Omental fat pad (tissue), 4 donors: ENCODE data around the gene RANBP1. TPM values are rescaled to one million over a fixed set of nuclear protein-coding genes. Genes with fewer than 3 reads are reported as not detected.

ENCODE experiments used
- ATAC-seq: fragments of 150-250 bp; one replicate; pipeline ENCODE4 v1.9.1; 2016; ENCODE audit warnings: mild to moderate bottlenecking, moderate library complexity; ENCODE audit not compliant: low FRiP score
- DNase-seq: peaks from one replicate; pipeline ENCODE4 v3.0.0-alpha.2; 2019; ENCODE audit warnings: low spot score
- CTCF ChIP-seq, 3 donors: fragments of 450-650 bp; IDR thresholded peaks; one replicate each; pipeline ENCODE4 v1.5.1; 2016 to 2017; ENCODE audit warnings: antibody characterized with exemption in 3 of 3, mild to moderate bottlenecking in 3 of 3, moderate library complexity in 2 of 3
- total RNA-seq, 4 donors: library from RNA; depleted of rRNA; stranded (reverse); fragments of >200 nt; gene quantifications; one replicate each; pipeline ENCODE4 v1.1.0, GENCODE V29; 2016

The RANBP1 gene
- total RNA-seq, 4 donors from 2014 or later = 146 to 285 (median 159) TPM

- no peak for DNase-seq
- no peak for ATAC-seq
- no peak for TF ChIP-seq CTCF (IDR thresholded peaks at IDR 0.05)
Measured at GRCh38 chr22:20146777-20147176, 30.9 kb downstream of the RANBP1 start.

GRCh38 chr22:20147237-20147988, 31.5 kb downstream of the RANBP1 start:
- no peak for TF ChIP-seq CTCF (IDR thresholded peaks at IDR 0.05)
- no peak for ATAC-seq

GRCh38 chr22:20148414-20148813, 32.5 kb downstream of the RANBP1 start:
- DNase-seq (no peak), ATAC-seq (no peak)
- TF ChIP-seq CTCF (IDR thresholded peaks at IDR 0.05) = no peak

More at GRCh38 chr22:20147237-20147988, 31.5 kb downstream of the RANBP1 start:
- no peak for DNase-seq

- no peak for ATAC-seq
- TF ChIP-seq CTCF (IDR thresholded peaks at IDR 0.05) = no peak
- no peak for DNase-seq
Measured at GRCh38 chr22:20149257-20150250, 33.6 kb downstream of the RANBP1 start.

GRCh38 chr22:20150381-20151275, 34.7 kb downstream of the RANBP1 start, which contains the start of gene CCDC188:
Gene CCDC188 (minus strand): TSS chr22:20151055. CDS start chr22:20150986, 69 bp downstream.
- DNase-seq (no peak), ATAC-seq (no peak)
- no peak for TF ChIP-seq CTCF (IDR thresholded peaks at IDR 0.05)

GRCh38 chr22:20151276-20151588, 35.3 kb downstream of the RANBP1 start:
- ATAC-seq (no peak), DNase-seq (no peak)
- no peak for TF ChIP-seq CTCF (IDR thresholded peaks at IDR 0.05)
